Measurements from ENCODE around the gene DNER. TPM values are rescaled to one million over a fixed set of nuclear protein-coding genes. Genes with fewer than 3 reads are reported as not detected.

The DNER gene
- total and polyA plus RNA-seq, 4 donors = 0.01 TPM; not detected in 3

DNA sequence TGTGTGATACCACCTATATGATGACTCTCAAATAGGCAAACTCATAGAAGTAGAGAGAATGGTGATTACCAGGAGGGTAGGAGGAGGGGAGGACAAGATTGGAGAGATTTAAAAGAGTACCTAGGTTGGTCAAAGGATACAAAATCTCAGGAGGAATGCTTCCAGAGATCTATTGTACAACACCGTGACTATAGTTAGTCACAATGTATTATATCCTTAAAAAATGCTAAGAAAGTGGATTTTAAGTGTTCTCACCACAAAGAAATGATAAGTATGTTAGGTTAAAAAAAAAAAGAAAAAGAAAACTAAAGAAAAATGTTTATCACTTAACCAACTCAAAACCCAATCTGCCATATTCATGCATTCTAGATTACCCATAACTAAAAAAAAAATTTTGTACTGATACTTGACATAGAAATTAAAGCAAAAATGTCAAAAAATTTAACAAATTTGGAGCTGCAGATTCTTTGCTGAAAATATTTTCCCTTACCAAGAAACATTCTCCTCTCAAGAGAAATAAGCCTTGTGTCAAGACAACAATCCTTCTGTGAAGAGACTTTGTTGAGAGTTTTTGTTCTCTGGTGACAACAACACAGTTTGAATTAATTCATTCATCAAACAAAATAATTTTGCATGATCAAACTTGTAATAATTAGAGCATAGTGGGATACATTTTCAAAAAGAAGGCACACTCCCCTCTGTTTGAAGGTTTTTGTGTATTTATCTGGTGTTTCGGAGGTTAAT lies 213.1 kb downstream of the DNER start (continued):
- TF ChIP-seq, protein P1, sequence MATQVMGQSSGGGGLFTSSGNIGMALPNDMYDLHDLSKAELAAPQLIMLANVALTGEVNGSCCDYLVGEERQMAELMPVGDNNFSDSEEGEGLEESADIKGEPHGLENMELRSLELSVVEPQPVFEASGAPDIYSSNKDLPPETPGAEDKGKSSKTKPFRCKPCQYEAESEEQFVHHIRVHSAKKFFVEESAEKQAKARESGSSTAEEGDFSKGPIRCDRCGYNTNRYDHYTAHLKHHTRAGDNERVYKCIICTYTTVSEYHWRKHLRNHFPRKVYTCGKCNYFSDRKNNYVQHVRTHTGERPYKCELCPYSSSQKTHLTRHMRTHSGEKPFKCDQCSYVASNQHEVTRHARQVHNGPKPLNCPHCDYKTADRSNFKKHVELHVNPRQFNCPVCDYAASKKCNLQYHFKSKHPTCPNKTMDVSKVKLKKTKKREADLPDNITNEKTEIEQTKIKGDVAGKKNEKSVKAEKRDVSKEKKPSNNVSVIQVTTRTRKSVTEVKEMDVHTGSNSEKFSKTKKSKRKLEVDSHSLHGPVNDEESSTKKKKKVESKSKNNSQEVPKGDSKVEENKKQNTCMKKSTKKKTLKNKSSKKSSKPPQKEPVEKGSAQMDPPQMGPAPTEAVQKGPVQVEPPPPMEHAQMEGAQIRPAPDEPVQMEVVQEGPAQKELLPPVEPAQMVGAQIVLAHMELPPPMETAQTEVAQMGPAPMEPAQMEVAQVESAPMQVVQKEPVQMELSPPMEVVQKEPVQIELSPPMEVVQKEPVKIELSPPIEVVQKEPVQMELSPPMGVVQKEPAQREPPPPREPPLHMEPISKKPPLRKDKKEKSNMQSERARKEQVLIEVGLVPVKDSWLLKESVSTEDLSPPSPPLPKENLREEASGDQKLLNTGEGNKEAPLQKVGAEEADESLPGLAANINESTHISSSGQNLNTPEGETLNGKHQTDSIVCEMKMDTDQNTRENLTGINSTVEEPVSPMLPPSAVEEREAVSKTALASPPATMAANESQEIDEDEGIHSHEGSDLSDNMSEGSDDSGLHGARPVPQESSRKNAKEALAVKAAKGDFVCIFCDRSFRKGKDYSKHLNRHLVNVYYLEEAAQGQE (IDR thresholded peaks at IDR 0.05) = no peak

DNA sequence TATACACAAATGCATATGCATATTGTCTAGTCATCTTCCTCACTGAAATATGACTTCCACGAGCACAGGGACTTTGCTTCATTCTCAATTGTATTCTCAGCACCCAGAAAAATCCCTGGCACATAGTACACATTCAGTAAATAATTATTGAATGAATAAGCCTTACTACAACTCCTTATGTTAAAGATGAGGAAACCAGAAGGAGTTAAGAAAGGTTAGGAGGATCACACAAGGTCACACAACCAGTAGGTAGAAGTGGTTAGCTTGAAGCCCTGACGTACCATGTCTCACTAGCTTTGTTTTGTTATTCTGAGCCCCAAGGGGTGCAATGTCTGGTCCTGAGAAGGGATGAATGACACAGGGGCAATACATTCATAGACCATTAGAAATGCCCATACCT lies 222.3 kb downstream of the DNER start:
- no peaks in the 10 kb centered on the region for H3K9me3 ChIP-seq (ENCODE audit: control insufficient read depth in 4 of 4, low read length in 3 of 4)
- DNase-seq (ENCODE audit: low spot score) = no peak
- no peak overlapping the region for H3K9ac ChIP-seq (ENCODE audit: low read depth in 1 of 2, low read length in 2 of 2)
- no peaks in the 10 kb centered on the region for H3K36me3 ChIP-seq (ENCODE audit: control insufficient read depth in 4 of 4, insufficient read depth in 3 of 4, low read depth in 1 of 4, low read length in 3 of 4)
- no peak for TF ChIP-seq EGR1 (IDR thresholded peaks at IDR 0.05; ENCODE audit: low read depth in 2 of 2)
- no peak for TF ChIP-seq FOXA2 (IDR thresholded peaks at IDR 0.05)
- no peak for TF ChIP-seq NR2F2 (IDR thresholded peaks at IDR 0.05)
- no peak for TF ChIP-seq RAD21 (IDR thresholded peaks at IDR 0.05)
- TF ChIP-seq GABPA (IDR thresholded peaks at IDR 0.05 in 1 of 2, conservative IDR thresholded peaks at IDR 0.05 in 1 of 2) = no peak
- TF ChIP-seq YY1 (IDR thresholded peaks at IDR 0.05) = no peak
- TF ChIP-seq TAF1 (conservative IDR thresholded peaks at IDR 0.05) = no peak
- TF ChIP-seq, protein P2, sequence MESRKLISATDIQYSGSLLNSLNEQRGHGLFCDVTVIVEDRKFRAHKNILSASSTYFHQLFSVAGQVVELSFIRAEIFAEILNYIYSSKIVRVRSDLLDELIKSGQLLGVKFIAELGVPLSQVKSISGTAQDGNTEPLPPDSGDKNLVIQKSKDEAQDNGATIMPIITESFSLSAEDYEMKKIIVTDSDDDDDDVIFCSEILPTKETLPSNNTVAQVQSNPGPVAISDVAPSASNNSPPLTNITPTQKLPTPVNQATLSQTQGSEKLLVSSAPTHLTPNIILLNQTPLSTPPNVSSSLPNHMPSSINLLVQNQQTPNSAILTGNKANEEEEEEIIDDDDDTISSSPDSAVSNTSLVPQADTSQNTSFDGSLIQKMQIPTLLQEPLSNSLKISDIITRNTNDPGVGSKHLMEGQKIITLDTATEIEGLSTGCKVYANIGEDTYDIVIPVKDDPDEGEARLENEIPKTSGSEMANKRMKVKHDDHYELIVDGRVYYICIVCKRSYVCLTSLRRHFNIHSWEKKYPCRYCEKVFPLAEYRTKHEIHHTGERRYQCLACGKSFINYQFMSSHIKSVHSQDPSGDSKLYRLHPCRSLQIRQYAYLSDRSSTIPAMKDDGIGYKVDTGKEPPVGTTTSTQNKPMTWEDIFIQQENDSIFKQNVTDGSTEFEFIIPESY (IDR thresholded peaks at IDR 0.05) = no peak
- TF ChIP-seq SP1 (IDR thresholded peaks at IDR 0.05) = no peak
- TF ChIP-seq, protein P1 (IDR thresholded peaks at IDR 0.05) = no peak
- TF ChIP-seq, protein P3, sequence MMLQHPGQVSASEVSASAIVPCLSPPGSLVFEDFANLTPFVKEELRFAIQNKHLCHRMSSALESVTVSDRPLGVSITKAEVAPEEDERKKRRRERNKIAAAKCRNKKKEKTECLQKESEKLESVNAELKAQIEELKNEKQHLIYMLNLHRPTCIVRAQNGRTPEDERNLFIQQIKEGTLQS (IDR thresholded peaks at IDR 0.05) = no peak
- no peak for TF ChIP-seq JUND (IDR thresholded peaks at IDR 0.05)
- TF ChIP-seq HNF4A (conservative IDR thresholded peaks at IDR 0.05) = no peak
- no peaks in the 10 kb centered on the region for H3K27me3 ChIP-seq (ENCODE audit: control insufficient read depth in 4 of 4, insufficient read depth in 4 of 4, low read length in 3 of 4)
- H3K4me3 ChIP-seq (ENCODE audit: low read depth in 1 of 3, low read length in 3 of 3) = no peak overlapping the region
- no peak overlapping the region for H3K27ac ChIP-seq (ENCODE audit: low read depth in 1 of 2, low read length in 2 of 2)
- WGBS = 57% methylated on average over 2 of the region's 2 CpGs
- no peaks in the 10 kb centered on the region for H3K4me1 ChIP-seq (ENCODE audit: control insufficient read depth in 4 of 4, insufficient read depth in 4 of 4, low read length in 3 of 4)
